Esophagus squamous epithelium (tissue), 4 donors: ENCODE data around the gene SSBP1.

ENCODE experiments used
- POLR2A ChIP-seq, 4 donors: fragments of 450-650 bp; IDR thresholded peaks; one replicate each; pipeline ENCODE4 v1.6.1; 2017; ENCODE audit warnings: antibody characterized with exemption in 4 of 4, mild to moderate bottlenecking in 4 of 4, moderate library complexity in 3 of 4
- TF ChIP-seq, protein P1 (sequence below), 6 experiments: fragments of 450-650 bp in 4 of 6; fragments of 200-600 bp in 2 of 6; sonication (generic) in 2 of 6; IDR thresholded peaks; one replicate each; pipeline ENCODE4 v1.5.1; 2016 to 2019; ENCODE audit warnings: antibody characterized with exemption in 6 of 6, mild to moderate bottlenecking in 4 of 6, moderate library complexity in 4 of 6

DNA sequence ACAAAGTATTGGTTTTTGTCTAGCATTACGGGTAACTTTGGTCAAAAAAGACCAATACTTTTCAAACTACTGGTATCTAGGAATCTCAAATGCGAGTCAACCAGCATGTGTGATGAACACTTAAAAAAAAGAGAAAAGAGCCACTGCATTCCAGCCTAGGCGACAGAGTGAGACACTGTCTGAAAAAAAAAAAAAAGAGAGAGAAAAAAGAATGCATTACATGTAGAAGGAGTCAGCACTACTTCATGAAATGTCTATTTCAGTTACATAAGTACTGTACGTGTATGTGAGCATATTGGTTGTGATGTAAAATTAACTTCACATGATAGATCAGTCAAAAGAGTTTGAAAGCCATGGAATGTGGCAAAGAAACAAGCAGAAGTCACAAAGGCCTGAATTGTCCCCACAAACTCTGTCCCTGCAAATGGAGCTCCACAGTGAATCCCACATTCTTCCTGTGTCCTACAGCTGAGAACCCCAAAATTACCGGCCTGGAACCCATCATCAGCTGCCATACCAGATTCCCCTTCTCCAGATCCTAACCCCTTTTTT, 37.8 kb upstream of the SSBP1 start:
- no peak for TF ChIP-seq POLR2A (IDR thresholded peaks at IDR 0.05)
- TF ChIP-seq, protein P1, sequence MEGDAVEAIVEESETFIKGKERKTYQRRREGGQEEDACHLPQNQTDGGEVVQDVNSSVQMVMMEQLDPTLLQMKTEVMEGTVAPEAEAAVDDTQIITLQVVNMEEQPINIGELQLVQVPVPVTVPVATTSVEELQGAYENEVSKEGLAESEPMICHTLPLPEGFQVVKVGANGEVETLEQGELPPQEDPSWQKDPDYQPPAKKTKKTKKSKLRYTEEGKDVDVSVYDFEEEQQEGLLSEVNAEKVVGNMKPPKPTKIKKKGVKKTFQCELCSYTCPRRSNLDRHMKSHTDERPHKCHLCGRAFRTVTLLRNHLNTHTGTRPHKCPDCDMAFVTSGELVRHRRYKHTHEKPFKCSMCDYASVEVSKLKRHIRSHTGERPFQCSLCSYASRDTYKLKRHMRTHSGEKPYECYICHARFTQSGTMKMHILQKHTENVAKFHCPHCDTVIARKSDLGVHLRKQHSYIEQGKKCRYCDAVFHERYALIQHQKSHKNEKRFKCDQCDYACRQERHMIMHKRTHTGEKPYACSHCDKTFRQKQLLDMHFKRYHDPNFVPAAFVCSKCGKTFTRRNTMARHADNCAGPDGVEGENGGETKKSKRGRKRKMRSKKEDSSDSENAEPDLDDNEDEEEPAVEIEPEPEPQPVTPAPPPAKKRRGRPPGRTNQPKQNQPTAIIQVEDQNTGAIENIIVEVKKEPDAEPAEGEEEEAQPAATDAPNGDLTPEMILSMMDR (IDR thresholded peaks at IDR 0.05): no peak
